HG02884 (cell line): Measurements from ENCODE around the gene SUN2.

Experiments used
- ATAC-seq: cut with Tn5 transposase; IDR thresholded peaks from one replicate; pipeline ENCODE4 v1.9.1; 2021; ENCODE audit warnings: mild to moderate bottlenecking, moderate library complexity; ENCODE audit not compliant: unreplicated experiment

Gene SUN2

GRCh38 chr22:38737302-38738060 is 18.3 kb downstream of the SUN2 start:
- no peak for ATAC-seq

- no peak for ATAC-seq
Observed at GRCh38 chr22:38736257-38736570, 19.6 kb downstream of the SUN2 start.

DNA sequence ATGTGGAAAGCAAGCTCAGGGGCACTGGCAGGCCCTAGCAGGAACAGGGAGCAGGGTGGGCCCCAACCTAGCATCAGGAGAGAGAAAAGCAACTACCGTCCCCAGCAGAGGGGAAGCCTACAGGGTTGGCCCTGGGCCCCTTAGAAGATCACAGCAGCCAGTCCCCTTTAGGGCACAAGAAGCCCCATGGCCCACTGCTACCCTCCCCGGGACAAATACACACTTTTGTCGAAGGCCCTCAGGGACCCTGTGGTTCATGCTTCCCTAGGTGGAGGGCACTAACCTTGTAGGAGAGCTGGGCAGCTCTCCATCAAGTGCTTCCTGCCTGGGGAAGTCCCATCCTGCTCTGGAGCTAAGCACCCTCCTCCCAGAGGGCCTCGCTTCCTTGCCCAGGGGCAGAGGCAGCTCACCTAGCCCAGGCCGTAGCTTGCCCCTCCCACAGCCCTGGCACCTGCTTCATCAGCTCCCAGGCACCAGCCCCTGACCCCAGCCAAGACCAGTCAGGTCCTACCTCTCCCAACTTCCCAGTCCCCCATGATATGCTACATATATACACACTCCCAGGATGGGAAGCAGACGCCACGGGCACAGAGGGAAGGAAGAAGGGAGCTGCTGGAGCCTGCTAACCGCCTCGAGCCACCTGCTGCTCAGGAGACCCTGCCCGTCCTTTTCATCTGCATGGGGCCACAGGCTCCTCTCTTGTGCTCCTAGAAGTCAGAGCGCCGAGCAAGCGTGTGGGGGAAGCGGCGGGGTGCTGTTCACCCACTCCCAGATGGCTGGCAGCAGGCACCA is 20.1 kb downstream of the SUN2 start:
- no peak for ATAC-seq

DNA sequence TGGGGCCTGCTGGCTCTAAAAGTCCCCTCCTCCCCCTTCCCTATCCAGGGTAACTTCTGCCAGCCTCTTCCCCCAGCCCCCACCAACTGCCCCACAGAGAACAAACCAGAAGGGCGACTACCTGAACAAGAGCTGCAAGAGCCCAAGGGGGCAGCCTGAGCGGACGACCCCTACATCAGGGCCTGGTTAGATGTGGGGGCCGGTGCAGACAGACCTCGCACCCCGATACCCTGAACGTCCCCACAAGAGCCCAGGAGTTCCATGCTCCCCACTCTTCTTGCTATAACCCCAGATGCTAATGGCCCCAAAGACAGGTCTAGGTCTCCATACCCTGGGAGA is 20.7 kb downstream of the SUN2 start:
- no peak for ATAC-seq

DNA sequence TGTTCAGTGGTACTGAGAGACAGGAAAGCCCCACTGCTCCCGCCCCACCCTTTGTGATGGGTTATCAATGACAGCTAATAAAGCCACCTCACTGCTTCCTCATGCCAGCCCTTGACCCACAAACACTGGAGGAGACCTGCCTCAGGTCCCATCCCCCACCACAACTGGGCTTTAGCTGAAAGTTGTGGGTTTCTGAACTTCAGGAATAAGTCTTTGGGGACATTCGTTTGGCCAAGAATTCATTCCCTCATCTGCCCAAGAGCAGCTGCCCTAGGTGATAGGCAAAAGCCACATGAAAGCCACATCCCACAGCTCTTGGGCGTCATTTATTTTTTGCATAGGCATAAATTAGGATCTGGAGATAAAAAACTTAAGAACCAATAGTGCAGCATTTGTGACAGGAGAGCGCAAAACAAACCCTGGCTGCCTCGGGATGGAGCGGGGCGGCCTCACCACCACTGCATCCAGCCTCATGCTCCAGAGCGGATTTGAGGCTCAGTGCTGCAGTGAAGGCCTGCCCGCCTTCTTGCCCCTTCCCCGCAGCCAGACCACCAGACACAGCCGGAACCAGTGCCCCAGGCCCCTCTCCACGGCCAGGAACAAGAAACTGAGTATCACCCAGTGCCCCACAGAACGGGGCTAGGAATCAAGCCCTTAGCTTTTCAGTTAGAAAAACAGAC is 21.2 kb downstream of the SUN2 start:
- no peak for ATAC-seq

DNA sequence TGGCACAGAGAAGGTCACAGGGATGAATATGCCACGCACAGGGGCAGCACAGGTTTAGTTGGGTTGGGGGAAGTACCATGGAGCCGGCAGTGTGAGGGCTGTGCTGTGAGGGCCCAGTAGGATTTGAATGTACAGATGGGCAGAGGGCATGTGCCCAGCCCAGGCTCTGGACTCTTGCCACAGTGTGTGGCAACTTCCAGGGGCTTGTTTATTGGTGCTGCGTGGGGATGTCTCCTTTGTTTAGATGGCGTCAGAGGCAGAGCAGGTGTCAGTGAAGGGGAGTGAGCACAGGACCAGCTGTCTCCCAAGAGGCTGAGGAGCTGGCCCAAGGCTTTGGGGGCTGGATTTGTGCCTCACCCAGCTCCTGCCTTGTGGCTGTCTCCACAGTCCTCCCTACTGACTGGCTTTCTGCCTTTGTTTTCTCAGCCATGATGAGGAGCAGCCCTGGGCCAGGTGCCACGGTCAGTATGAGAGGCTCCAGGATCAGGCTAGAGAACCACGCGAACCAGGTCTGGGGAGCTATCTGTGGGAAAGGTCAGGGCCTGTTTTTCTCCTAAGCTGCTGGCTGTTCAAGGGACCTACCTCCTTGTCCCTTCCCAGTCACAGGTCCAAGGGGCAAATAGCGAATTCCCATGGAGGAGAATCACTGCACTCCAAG is 21.9 kb downstream of the SUN2 start:
- ATAC-seq: no peak

DNA sequence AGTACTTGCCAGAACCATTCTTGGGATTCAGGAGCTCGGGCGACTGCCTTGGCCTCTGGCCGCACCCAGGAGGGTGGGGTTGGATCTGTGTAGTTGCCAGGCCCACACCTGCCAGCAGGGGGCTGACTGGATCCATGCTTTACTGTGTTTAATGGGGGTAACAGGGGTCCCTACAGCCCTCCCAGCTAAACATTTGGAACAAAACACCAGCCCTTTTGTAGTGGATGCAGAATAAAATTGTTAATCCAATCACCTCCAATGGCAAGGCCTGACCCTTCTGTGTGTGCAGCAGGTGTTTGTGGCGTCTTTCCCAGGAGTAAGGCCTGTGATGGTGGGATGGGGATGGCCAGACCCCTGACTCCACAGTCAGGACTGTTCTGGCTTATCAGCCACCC is 22.5 kb downstream of the SUN2 start:
- ATAC-seq: no peak

DNA sequence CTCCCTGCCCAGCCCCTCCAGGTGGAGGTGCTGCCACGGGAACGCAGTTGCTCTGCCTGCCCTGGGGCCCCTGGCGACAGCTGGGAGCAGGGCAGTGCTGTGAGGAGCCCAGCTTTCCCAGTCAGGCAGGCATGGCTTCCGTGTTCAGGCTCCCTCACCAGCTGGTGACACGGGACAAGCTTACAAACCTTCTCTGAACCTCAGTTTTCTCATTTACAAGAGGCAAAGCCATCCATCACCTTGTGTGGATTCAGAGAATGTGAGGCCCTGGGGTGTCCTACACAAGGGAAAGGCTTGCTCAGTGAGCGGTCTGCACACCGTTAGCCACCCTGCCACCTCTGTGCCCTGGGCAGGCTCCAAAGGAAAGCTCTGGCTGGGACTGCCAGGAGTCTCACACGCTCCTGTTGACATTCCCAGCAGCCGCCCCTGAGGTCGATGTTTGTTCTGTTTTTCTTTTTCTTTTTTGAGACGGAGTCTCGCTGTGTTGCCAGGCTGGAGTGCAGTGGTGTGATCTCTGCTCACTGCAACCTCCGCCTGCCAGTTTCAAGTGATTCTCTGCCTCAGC is 23.5 kb downstream of the SUN2 start:
- no peak for ATAC-seq

DNA sequence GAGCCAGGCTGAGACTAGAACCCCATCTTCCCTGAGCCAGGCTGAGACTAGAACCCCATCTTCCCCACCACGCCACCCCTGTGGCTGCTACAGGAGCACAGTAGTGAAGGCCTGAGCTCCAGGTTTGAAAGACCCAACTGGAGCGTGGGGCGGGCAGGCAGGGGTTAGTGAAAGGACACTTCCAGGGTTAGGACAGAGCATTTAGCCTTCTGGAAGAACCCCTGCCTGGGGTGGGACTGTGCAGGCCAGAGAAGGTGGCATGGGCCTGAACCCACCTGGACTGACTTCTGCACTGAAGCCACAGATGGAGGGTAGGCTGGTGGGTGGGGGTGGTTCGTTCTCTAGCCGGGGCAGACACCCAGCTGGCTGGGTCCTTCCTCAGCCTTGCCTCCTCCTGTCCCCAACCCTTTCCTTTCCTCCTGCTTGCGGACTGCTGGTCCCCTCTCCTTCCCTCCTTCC is 24.1 kb downstream of the SUN2 start:
- no peak for ATAC-seq

DNA sequence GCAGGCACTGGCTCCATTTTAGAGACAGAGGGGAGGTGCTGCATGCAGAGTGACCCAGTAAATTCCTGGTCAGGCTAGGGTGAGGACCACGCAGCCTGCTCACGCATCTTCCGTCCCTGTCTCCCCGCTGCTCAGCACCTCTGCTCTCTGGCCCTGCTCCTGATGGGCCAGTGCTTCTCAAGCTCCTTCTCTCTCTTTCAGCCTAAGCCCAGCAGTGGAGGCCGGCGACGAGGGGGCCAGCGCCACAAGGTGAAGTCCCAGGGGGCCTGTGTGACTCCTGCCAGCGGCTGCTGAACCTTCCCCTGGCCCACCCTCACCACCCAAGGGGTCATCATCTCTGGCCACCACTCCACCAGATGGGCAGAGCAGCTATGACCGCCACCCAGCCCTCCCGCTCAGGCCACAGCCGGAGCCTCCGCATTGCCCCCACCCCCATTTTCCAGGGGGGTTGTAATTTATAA is 25.4 kb downstream of the SUN2 start:
- ATAC-seq: no peak

- no peak for ATAC-seq
Observed at GRCh38 chr22:38729946-38730345, 25.9 kb downstream of the SUN2 start.

DNA sequence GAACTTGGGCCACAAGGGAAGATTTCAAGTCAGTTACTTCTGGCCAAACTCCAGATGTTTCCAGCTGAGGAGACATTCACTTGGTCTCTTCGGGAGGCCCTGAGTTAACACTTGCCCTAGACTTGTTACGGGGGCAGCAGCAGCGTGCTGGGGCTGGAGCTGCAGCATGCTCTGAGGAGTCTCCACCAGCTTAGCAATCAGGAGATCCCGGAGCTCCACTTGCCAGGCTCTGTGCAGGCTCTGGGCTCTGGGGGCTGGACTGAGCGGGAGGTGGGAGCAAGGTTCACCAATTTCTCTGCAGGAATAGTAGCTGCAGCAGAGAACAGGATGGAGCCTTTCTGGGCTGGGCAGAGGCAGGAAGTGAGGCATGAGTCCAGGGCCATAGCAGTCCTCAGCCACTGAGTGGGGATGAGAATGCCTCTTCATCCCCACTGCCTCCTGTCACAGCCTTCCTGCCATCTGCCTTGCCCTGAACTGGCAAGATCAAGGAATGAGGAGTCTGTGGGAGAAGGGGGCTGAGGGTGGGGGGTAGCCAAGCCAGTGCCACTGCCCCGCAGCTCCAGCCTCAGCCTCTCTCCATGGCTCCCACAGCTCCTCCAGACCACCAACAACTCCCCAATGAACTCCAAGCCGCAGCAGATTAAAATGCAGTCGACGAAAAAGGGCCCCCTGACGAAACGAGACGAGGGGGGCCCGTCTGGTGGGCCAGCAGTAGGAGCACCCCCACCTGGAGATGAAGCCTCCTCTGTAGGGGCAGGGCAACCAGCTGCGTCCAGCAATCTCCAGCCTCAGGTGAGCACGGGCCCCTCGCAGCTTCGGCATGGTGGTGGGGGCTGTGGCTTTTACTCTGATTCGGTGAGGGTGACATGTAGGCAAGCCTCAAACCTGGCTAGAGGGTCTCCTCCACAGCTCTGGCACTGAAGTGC is 26.7 kb downstream of the SUN2 start:
- no peak for ATAC-seq

- ATAC-seq: no peak
Observed at GRCh38 chr22:38727530-38728451, 28.0 kb downstream of the SUN2 start.

- ATAC-seq: no peak
Observed at GRCh38 chr22:38727123-38727522, 28.7 kb downstream of the SUN2 start.

DNA sequence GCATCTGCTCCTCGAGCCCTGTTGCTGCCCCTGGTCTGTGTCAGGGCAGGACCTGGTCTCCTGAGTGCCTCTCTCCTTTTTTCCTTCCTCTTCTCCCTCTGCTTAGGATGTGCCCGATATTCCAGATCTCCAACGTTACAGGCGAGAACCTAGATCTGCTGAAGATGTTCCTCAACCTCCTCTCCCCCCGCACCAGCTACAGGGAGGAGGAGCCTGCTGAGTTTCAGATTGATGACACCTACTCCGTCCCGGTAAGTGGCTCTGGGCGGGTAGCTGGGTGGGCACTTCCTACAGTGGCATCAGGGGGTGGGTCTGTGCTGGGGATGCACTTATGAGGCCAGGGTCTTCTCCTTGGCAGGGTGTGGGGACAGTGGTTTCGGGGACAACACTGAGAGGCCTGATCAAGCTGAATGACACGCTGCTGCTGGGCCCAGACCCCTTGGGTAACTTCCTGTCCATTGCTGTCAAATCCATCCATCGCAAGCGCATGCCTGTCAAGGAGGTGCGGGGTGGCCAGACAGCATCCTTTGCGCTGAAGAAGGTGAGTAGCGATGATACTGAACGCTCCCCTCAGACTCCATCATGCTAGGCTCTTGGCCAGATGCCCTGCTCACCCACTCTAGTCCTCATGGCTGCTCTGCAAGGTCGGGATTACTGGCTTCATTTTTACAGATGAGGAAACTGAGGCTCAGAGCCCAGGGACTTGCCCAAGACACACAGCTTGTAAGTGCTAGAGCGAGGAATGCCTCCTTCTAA is 29.7 kb downstream of the SUN2 start:
- no peak for ATAC-seq

DNA sequence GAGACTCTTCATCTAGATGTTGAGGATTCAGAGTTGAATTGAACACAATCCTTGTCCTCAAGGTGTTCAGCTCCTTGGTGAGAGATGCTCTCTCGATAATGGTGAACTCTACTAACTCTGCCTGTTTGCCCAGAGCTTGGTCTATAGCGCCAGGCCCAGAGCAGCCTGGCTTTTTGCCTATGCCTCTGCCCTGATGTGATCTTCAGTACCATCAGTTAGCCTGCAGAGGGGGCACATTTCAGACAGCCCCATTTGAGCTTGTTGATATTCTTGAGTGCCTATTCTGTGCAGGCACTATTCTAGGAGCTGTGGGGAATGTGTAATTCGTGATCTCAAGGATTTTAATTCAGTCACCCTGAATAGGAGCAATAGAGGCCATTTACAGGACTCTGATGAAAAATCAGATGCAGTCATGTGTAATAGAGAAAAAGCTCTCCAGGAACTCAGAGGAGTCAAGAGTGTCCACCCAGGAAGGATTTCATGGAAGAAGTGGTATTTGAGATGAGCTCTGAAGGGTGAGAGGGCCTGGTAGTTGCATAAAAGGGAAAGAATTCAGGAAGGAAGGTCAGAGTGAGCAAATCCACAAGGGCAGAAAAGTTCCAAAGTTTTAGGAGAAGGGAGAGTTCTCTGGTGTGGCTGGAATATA is 30.7 kb downstream of the SUN2 start:
- no peak for ATAC-seq

GRCh38 chr22:38724176-38724575 is 31.6 kb downstream of the SUN2 start:
- no peak for ATAC-seq

DNA sequence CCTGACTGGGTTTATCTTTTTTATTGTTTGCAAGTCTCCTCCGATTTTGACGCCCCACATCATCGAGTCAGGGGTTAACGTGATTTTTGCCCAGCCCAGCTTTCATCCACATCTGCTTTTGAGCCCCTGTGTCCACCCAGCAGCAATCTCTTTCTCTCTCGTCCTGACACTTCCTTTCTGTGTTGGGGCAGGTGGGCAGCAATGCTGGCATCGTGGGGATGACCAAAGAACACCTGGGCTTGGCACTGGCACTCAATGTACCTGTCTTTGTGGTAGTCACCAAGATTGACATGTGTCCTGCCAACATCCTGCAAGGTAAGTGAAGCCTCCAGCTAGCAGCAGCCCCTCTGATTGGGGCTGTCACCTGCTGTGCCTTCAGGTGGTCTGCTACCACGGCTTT is 34.2 kb downstream of the SUN2 start:
- ATAC-seq: no peak
